Measurements from ENCODE around the gene MYO1D. TPM values are rescaled to one million over a fixed set of nuclear protein-coding genes. Genes with fewer than 3 reads are reported as not detected.

The MYO1D gene
- total and polyA plus RNA-seq, 11 donors: 3.3 to 15.5 (median 8.9) TPM

DNA sequence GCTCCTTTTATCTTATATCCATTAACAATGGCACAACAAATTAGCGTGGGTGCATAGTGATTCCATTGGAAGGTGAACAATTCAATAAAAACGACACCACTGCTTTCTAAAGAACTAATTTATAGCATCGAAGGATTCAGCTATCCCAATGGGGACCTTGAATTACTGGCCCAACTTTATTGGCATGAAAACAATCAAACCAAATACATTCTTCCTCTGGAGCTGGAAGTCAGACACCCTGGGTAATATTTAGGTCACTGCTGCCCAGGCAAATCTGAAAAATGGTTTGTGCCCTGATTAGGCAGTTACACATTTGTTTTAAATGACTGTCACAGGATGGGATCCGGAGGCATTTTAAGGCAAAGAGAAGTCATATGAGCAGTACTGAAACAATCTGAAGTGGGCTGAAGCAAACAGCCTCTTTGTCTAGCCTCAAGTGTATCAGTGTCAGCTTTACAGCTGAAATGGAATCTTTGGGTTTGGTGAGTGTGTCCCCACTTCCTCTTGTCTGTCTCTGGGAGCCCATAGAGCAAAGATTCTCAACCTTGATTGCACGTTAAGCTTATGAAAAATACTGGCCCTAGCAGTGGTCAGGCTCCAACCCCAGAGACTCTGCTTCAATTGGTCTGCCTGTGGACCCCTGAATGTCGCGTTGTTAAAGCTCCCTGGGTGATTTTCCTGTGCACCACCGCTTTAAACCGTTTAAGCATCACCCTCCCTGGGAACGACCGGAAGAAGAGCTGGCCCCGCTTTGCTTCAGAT lies 359.8 kb downstream of the MYO1D start:
- Histone ChIP-seq H3K4me1 (peaks cover 3 to 42% (median 22%) of the 10 kb centered on the region in 12 donors), H3K4me3 (no peak overlapping the region), H3K36me3 (no peaks in the 10 kb centered on the region), H3K9me3 (no peaks in the 10 kb centered on the region), H3K27ac (peak overlapping the region in 1 of 12 donors; percentile 41), H3K27me3 (peaks cover 0 to 4% (median 0%) of the 10 kb centered on the region in 9 donors)
- no peak for DNase-seq
- no peak for ATAC-seq
- intact Hi-C loops (cut with DNase I): no loop called here
- no peak for TF ChIP-seq CTCF (IDR thresholded peaks at IDR 0.05)
- TF ChIP-seq POLR2A (IDR thresholded peaks at IDR 0.05): no peak
- 73 to 82% (median 79%) methylated on average over 12 of the region's 12 CpGs for WGBS, 4 donors

DNA sequence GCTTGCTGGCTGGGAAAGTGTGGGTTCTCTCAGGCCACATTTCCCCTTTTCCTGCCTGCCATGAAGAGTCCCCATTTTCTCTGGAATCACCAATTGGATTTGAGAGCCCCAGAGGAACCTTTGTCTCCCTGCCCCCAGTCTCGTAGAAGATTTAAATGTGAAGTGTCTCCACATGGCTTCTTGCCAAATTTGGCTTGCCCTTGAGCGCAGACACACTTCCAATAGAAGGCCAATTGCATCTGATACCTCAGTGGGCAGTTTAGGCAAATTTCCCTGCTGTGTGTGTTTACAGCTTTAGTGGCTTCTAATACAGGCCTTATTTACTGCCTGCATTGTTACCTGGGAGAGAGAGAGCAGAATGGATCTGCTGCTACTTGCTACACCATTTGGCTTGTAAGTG lies 360.5 kb downstream of the MYO1D start:
- Histone ChIP-seq H3K9me3 (no peaks in the 10 kb centered on the region), H3K27ac (peak overlapping the region in 3 of 12 donors; percentile 22 to 41 (median 37)), H3K36me3 (no peaks in the 10 kb centered on the region), H3K4me3 (no peak overlapping the region), H3K4me1 (peaks cover 3 to 42% (median 22%) of the 10 kb centered on the region in 12 donors), H3K27me3 (peaks cover 0 to 4% (median 0%) of the 10 kb centered on the region in 9 donors)
- no peak for ATAC-seq
- no peak for TF ChIP-seq POLR2A (IDR thresholded peaks at IDR 0.05)
- no peak for TF ChIP-seq CTCF (IDR thresholded peaks at IDR 0.05)
- no peak for DNase-seq
- intact Hi-C loops (cut with DNase I): no loop called here
- 8 to 53% (median 17%) methylated on average over 2 of the region's 2 CpGs for WGBS, 4 donors

DNA sequence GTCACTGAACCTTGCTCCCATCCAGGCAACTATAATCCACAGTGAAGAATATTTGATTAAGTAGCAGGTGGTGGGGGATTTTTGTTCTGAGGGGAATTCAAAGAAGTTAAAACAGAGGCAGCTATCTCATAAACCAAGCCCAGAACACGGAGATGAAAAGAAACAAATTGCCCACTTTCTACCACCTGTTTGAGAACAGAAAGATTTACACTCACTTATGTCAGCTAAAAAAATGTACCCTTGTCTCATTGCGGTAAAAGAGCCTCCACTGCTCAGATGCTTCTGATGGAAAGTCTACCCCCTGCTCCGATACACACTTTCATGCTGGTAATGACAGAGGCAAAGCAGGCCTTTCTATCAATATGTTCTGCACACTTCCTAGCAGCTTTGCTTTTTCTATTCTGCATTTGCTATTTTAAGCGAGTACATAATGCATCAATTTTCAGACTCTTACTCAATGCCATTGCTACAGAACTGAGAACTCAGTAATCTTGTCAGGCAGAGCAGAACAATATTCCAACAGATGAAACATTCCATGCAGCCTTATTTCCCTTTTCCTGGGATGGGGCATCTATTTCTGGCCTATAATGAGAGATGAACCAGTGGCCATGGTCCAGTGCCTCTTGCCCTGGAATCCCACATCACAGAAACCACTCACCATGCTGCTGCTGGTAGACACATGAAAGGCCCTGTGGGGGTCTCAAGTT lies 361.1 kb downstream of the MYO1D start:
- intact Hi-C loops (cut with DNase I): no loop called here
- ATAC-seq: peak; percentile 40 to 51 (median 43)
- TF ChIP-seq CTCF (IDR thresholded peaks at IDR 0.05): no peak
- TF ChIP-seq POLR2A (IDR thresholded peaks at IDR 0.05): no peak

DNA sequence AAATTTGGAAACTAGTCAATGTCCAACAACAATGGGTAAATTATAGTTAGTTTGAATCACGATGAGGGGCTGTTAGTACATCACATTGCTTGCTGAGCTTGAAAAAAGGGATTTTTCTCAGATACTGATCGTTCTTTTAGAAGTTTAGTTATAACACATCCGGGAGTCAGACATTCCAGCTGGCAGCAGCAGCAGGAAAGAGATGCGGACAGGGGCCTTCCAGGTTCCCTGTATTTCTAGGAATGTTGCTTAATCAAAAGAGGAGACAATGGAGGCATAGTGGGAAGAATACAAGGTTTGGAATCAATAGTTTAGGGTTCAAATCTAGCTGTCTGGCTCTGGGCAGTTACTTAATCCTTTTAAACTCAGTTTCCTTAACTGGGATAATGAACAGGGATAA lies 362.3 kb downstream of the MYO1D start:
- no peaks in the 10 kb centered on the region for H3K9me3 ChIP-seq
- no peak overlapping the region for H3K4me3 ChIP-seq
- intact Hi-C loops (cut with DNase I): no loop called here
- no peaks in the 10 kb centered on the region for H3K36me3 ChIP-seq
- ATAC-seq (no peak), DNase-seq (no peak)
- WGBS, 4 donors: 54 to 65% (median 61%) methylated on average over 4 of the region's 4 CpGs
- no peak for TF ChIP-seq POLR2A (IDR thresholded peaks at IDR 0.05)
- TF ChIP-seq CTCF (IDR thresholded peaks at IDR 0.05): no peak
- H3K4me1 ChIP-seq: peaks cover under 1 to 27% (median 11%) of the 10 kb centered on the region in 12 donors
- H3K27ac ChIP-seq: no peak overlapping the region
- peaks cover 0 to 4% (median 0%) of the 10 kb centered on the region in 9 donors for H3K27me3 ChIP-seq

More for the DNA sequence above, 361.1 kb downstream of the MYO1D start:
- H3K4me3 ChIP-seq: no peak overlapping the region
- peaks cover 0 to 4% (median 0%) of the 10 kb centered on the region in 9 donors for H3K27me3 ChIP-seq
- 89 to 94% (median 92%) methylated on average over 4 of the region's 4 CpGs for whole genome bisulfite sequencing, 4 donors
- no peaks in the 10 kb centered on the region for H3K36me3 ChIP-seq
- H3K4me1 ChIP-seq: peaks cover 3 to 40% (median 22%) of the 10 kb centered on the region in 12 donors
- H3K9me3 ChIP-seq: no peaks in the 10 kb centered on the region
- DNase-seq: no peak
- peak overlapping the region in 3 of 12 donors; percentile 22 to 57 (median 41) for H3K27ac ChIP-seq
